ENCODE data around the gene SLC35F3.

Gene SLC35F3

DNA sequence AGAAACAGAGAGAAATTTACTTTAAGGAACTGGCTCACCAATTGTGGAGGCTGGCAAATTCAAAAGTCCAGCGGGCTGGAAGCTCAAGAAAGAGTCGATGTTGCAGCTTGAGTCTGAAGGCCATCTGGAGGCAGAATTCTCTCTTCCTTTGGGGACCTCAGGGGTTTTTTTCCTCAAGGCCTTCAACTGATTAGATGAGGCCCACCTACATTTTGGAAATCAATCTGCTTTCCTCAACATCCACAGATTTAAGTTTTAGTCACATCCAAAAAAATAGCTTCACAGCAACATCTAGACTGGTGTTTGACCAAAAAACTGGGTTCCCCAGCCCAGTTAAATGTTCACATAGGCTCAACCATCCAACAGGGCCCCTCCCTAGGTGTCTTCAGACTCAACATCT, 114.9 kb downstream of the SLC35F3 start:
- no peak overlapping the region for H3K27ac ChIP-seq (ENCODE audit: low read depth, low read length, severe bottlenecking)
- no peak overlapping the region for H3K4me3 ChIP-seq (ENCODE audit: extremely low read depth, insufficient read depth, low read length, poor library complexity, severe bottlenecking)
- H3K4me1 ChIP-seq (ENCODE audit: control insufficient read depth, insufficient read depth, low read length, poor library complexity, severe bottlenecking) = no peaks in the 10 kb centered on the region
- 89 to 100% methylated on average over 2 of the region's 2 CpGs for WGBS, 2 experiments (ENCODE audit: insufficient coverage in 2 of 2)
- no peaks in the 10 kb centered on the region for H3K36me3 ChIP-seq (ENCODE audit: control insufficient read depth, insufficient read depth, low read length)
- no peaks in the 10 kb centered on the region for H3K9me3 ChIP-seq (ENCODE audit: control insufficient read depth, low read length)

DNA sequence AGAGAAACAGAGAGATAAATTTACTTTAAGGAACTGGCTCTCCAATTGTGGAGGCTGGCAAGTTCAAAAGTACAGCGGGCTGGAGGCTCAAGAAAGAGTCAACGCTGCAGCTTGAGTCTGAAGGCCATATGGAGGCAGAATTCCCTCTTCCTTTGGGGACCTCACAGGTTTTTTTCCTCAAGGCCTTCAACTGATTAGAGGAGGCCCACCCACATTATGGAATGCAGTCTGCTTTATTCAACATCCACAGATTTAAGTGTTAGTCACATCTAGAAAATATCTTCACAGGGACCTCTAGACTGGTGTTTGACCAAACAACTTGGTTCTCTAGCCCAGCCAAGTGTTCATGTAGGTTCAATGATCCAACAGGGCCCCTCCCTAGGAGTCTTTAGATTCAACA, 117.8 kb downstream of the SLC35F3 start:
- 100% methylated on average over 2 of the region's 2 CpGs for WGBS, 2 experiments (ENCODE audit: insufficient coverage in 2 of 2)
- Histone ChIP-seq H3K4me3 (ENCODE audit: extremely low read depth, insufficient read depth, low read length, poor library complexity, severe bottlenecking) (no peak overlapping the region), H3K27ac (ENCODE audit: low read depth, low read length, severe bottlenecking) (no peak overlapping the region), H3K36me3 (ENCODE audit: control insufficient read depth, insufficient read depth, low read length) (no peaks in the 10 kb centered on the region), H3K9me3 (ENCODE audit: control insufficient read depth, low read length) (no peaks in the 10 kb centered on the region), H3K4me1 (ENCODE audit: control insufficient read depth, insufficient read depth, low read length, poor library complexity, severe bottlenecking) (no peaks in the 10 kb centered on the region)

DNA sequence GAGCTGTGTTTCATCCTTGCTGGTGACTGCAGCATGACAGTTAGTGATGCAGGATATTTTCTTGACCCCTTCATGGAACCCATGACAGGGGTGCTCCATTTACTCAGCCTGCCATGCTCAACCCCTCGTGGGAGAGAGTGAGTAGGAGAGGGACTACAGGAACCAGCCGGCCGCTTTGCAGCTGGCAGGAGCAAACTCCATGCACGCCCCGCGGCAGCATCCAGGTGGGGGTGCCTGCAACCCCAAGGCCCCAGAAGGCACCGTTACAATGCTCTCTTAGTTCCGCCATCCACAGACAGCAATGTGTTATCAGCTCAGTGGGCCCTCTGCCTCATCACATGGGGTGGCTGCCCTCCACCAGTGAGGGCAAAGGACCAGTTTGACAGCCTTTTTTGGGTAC, 135.1 kb downstream of the SLC35F3 start:
- Histone ChIP-seq H3K4me1 (ENCODE audit: control insufficient read depth, insufficient read depth, low read length, poor library complexity, severe bottlenecking) (no peaks in the 10 kb centered on the region), H3K27ac (ENCODE audit: low read depth, low read length, severe bottlenecking) (no peak overlapping the region), H3K36me3 (ENCODE audit: control insufficient read depth, insufficient read depth, low read length) (no peaks in the 10 kb centered on the region), H3K9me3 (ENCODE audit: control insufficient read depth, low read length) (no peaks in the 10 kb centered on the region), H3K4me3 (ENCODE audit: extremely low read depth, insufficient read depth, low read length, poor library complexity, severe bottlenecking) (no peak overlapping the region)
- WGBS, 2 experiments (ENCODE audit: insufficient coverage in 2 of 2) = 79 to 87% methylated on average over 5 to 8 of the region's 8 CpGs

GRCh38 chr1:234040446-234041317, 136.2 kb downstream of the SLC35F3 start:
- H3K36me3 ChIP-seq (ENCODE audit: control insufficient read depth, insufficient read depth, low read length) = no peaks in the 10 kb centered on the region
- 85 to 93% methylated on average over 7 to 8 of the region's 9 CpGs for WGBS, 2 experiments (ENCODE audit: insufficient coverage in 2 of 2)

GRCh38 chr1:234044079-234044478, 139.6 kb downstream of the SLC35F3 start:
- WGBS, 2 experiments (ENCODE audit: insufficient coverage in 2 of 2) = 75% methylated on average over 1 of the region's 1 CpG; no CpG with 5 or more reads in 1 of the 2 experiments
- H3K9me3 ChIP-seq (ENCODE audit: control insufficient read depth, low read length) = no peaks in the 10 kb centered on the region
- no peak overlapping the region for H3K4me3 ChIP-seq (ENCODE audit: extremely low read depth, insufficient read depth, low read length, poor library complexity, severe bottlenecking)
- H3K27ac ChIP-seq (ENCODE audit: low read depth, low read length, severe bottlenecking) = no peak overlapping the region
- no peaks in the 10 kb centered on the region for H3K36me3 ChIP-seq (ENCODE audit: control insufficient read depth, insufficient read depth, low read length)
- no peaks in the 10 kb centered on the region for H3K4me1 ChIP-seq (ENCODE audit: control insufficient read depth, insufficient read depth, low read length, poor library complexity, severe bottlenecking)

More at GRCh38 chr1:234040446-234041317, 136.2 kb downstream of the SLC35F3 start:
- H3K27ac ChIP-seq (ENCODE audit: low read depth, low read length, severe bottlenecking) = no peak overlapping the region
- no peaks in the 10 kb centered on the region for H3K4me1 ChIP-seq (ENCODE audit: control insufficient read depth, insufficient read depth, low read length, poor library complexity, severe bottlenecking)
- no peaks in the 10 kb centered on the region for H3K9me3 ChIP-seq (ENCODE audit: control insufficient read depth, low read length)
- no peak overlapping the region for H3K4me3 ChIP-seq (ENCODE audit: extremely low read depth, insufficient read depth, low read length, poor library complexity, severe bottlenecking)

- no peaks in the 10 kb centered on the region for H3K9me3 ChIP-seq (ENCODE audit: control insufficient read depth, low read length)
- no peak overlapping the region for H3K4me3 ChIP-seq (ENCODE audit: extremely low read depth, insufficient read depth, low read length, poor library complexity, severe bottlenecking)
- no peaks in the 10 kb centered on the region for H3K36me3 ChIP-seq (ENCODE audit: control insufficient read depth, insufficient read depth, low read length)
- no peaks in the 10 kb centered on the region for H3K4me1 ChIP-seq (ENCODE audit: control insufficient read depth, insufficient read depth, low read length, poor library complexity, severe bottlenecking)
- no peak overlapping the region for H3K27ac ChIP-seq (ENCODE audit: low read depth, low read length, severe bottlenecking)
Observed at GRCh38 chr1:234047123-234047522, 142.6 kb downstream of the SLC35F3 start.

DNA sequence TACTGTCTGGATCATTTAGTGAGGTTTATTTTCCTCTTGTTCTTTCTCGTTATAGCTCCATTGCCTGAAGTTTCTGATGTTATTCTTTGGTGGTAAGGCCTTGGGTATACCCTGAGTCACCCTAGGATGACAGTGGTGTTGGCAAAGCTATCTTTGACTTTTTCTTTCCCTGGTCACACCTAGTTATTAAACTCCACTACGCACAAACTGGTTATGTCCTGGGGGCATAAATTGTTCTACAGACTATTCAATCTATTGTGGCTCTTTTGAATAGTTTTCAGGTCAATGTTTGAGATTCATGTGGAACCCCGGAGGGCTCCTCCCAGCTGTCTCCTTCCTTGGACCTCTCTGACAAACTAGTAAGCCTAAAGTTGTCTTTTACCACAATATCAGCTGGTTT, 157.7 kb downstream of the SLC35F3 start:
- 40 to 60% methylated on average over 1 of the region's 3 CpGs for WGBS, 2 experiments (ENCODE audit: insufficient coverage in 2 of 2)
- peaks cover 3% of the 10 kb centered on the region for H3K9me3 ChIP-seq (ENCODE audit: control insufficient read depth, low read length)
- no peaks in the 10 kb centered on the region for H3K4me1 ChIP-seq (ENCODE audit: control insufficient read depth, insufficient read depth, low read length, poor library complexity, severe bottlenecking)
- no peak overlapping the region for H3K4me3 ChIP-seq (ENCODE audit: extremely low read depth, insufficient read depth, low read length, poor library complexity, severe bottlenecking)
- no peak overlapping the region for H3K27ac ChIP-seq (ENCODE audit: low read depth, low read length, severe bottlenecking)
- H3K36me3 ChIP-seq (ENCODE audit: control insufficient read depth, insufficient read depth, low read length) = no peaks in the 10 kb centered on the region

DNA sequence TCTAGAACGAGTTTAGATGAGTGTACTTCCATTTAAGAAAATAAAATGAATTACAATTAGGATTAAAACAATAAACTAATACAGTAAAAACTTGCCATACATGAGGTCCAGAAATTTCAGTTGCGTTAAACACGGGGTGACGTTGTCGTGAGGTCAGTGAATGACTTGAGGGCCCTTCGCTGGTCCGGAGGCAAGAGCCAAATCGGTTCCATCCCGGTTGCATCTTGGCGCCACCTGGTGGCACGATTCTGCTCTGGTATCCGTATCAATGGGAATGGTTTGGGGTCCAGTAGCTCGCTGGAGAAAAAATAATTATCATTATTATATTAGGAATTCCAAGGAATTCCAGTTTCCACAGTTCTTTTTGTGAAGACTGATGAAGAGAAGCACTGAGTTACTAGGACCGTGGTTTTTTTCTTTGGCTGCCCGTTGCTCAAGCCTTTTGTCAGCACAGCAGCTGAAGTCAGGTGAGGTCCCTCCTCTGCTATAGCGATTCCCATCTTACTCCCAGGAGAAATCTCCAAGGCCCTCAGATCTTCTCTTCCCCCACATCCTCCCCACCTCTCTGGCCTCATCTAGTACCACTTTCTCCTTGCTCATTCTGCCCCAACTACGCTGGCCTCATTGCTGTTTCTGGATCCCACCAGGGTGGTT, 161.4 kb downstream of the SLC35F3 start:
- WGBS, 2 experiments (ENCODE audit: insufficient coverage in 2 of 2) = 43 to 55% methylated on average over 6 to 11 of the region's 17 CpGs
- H3K9me3 ChIP-seq (ENCODE audit: control insufficient read depth, low read length) = peaks cover 3% of the 10 kb centered on the region
- no peaks in the 10 kb centered on the region for H3K36me3 ChIP-seq (ENCODE audit: control insufficient read depth, insufficient read depth, low read length)
- H3K4me1 ChIP-seq (ENCODE audit: control insufficient read depth, insufficient read depth, low read length, poor library complexity, severe bottlenecking) = no peaks in the 10 kb centered on the region
- no peak overlapping the region for H3K27ac ChIP-seq (ENCODE audit: low read depth, low read length, severe bottlenecking)
- no peak overlapping the region for H3K4me3 ChIP-seq (ENCODE audit: extremely low read depth, insufficient read depth, low read length, poor library complexity, severe bottlenecking)

DNA sequence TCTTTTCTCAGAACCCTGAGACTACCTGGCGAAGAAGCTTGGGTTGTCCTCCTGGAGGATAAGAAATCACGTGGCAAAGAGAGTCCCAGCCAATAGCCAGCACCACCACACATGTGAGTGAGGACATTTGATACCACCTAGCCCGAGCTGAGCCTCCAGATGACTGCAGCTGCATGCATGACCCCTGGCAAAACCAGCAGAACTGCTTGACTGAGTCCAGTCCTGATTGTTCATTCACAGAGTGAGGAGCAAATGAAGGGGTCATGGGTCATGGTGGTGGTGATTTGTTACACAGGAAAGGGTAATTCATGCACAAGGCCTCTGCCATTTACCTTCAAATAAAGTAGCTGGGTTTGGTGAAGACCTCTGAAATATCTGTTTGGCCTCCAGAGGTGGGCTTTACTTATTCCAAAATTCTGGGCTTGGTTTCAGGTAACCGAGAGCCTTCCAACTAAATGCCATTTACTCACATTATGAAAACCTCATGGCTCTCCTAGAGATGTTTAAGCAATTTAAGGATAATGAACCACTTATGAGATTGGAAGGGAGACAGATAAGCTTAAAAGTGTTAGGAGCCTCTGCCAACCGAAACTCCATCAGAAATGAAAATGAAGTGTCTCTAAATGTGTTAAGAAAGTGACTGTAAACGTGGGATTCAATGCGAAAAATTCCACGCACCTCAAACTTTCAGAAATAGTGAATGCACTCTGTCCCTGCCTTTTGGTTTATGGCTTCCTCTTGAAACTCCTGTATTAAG, 163.3 kb downstream of the SLC35F3 start:
- 84 to 85% methylated on average over 6 to 7 of the region's 8 CpGs for WGBS, 2 experiments (ENCODE audit: insufficient coverage in 2 of 2)
- H3K9me3 ChIP-seq (ENCODE audit: control insufficient read depth, low read length) = no peaks in the 10 kb centered on the region
- H3K4me3 ChIP-seq (ENCODE audit: extremely low read depth, insufficient read depth, low read length, poor library complexity, severe bottlenecking) = no peak overlapping the region
- H3K27ac ChIP-seq (ENCODE audit: low read depth, low read length, severe bottlenecking) = no peak overlapping the region
- no peaks in the 10 kb centered on the region for H3K4me1 ChIP-seq (ENCODE audit: control insufficient read depth, insufficient read depth, low read length, poor library complexity, severe bottlenecking)
- H3K36me3 ChIP-seq (ENCODE audit: control insufficient read depth, insufficient read depth, low read length) = no peaks in the 10 kb centered on the region

DNA sequence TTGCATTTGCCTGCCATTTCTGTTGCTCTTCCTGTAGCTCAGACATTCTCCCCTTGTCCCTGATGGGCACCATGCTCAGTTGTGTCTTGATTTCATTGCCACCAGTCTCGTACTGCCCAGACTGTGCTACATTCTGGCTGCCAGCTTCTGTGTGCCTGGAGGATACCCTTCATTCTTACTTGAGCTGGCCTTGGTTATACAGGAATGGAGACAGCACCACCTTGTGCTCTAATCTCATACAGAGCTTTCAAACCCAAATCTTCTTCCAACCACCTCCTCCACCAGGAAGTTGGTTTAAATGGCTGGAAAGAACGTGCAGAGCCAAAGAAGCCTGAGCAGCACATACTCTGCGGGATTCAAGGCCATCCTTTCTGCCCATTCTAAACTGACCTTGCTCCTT, 165.3 kb downstream of the SLC35F3 start:
- Histone ChIP-seq H3K27ac (ENCODE audit: low read depth, low read length, severe bottlenecking) (no peak overlapping the region), H3K4me1 (ENCODE audit: control insufficient read depth, insufficient read depth, low read length, poor library complexity, severe bottlenecking) (no peaks in the 10 kb centered on the region), H3K9me3 (ENCODE audit: control insufficient read depth, low read length) (no peaks in the 10 kb centered on the region), H3K4me3 (ENCODE audit: extremely low read depth, insufficient read depth, low read length, poor library complexity, severe bottlenecking) (no peak overlapping the region), H3K36me3 (ENCODE audit: control insufficient read depth, insufficient read depth, low read length) (no peaks in the 10 kb centered on the region)
- WGBS, 2 experiments (ENCODE audit: insufficient coverage in 2 of 2) = 64 to 80% methylated on average over 1 to 2 of the region's 3 CpGs

Data from mesodermal cell (in vitro differentiated cells).